NCI-H748 (cell line): ENCODE results near the gene RPL37A.

Experiments used
- DNase-seq: peaks from one replicate; lab custom pipeline; 2025; ENCODE audit not compliant: unreplicated experiment; lab: John Stamatoyannopoulos, UW

The RPL37A gene

DNA sequence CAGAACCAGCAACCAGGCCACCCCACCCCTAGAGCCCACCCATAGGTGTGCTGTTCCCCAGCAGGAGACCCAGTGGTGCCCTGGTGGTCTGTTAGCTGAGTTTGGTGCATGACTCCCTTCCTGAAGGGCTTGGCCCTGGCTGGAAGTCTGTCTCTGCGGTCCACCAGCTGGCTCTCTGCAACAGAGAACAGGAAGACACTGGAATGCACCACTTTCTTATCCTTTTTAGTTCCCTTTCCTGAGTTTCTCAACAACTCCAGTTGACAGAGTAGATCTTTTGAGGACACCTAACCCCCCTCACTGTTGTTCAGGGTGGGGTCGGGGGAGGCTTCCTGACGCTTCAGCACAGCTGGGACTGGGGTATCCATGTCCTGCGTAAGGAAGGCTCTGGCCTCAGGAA lies 11.9 kb upstream of the RPL37A start:
- DNase-seq, result no peak

DNA sequence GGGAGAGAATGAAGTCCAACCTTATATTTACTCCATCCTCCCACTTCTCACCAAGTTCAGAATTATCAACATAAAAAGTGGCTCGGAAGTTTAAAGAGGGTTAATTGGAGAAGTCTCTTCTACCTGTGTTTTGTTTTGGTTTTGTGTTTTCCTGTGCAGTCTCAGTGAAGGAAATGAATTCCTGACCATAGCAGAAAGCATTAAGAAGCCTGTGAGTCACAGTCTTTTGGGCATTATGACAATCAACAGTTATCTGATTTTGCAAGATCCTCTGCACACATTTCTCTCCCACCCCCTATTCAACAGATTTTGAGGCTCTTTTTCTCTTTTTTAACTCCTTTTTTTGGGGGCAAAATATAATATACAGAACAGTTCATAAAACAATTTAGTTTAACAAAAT lies 8.6 kb upstream of the RPL37A start:
- no peak for DNase-seq

- no peak for DNase-seq
These were observed 6.6 kb upstream of the RPL37A start for GRCh38 chr2:216491793-216492596.

- DNase-seq, result no peak
These were observed 5.9 kb upstream of the RPL37A start for GRCh38 chr2:216492597-216493333.

DNA sequence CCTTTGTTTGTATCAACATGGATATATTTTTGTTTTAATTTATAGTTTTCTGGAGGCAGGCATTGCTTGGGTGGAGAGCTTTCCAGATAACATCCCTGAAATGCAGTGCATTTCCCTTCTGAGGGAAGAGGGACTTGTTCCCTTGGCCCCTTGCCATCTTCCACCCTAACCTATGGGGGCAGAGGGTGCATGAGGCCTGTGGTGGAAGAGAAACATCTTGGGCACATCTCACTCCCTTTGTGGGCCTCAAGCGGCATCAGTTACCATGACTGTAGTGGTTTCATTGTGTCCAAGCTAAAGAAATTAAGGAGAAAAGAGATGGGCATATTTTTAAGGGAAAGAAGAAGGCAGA lies 5.3 kb upstream of the RPL37A start:
- DNase-seq, result no peak

DNA sequence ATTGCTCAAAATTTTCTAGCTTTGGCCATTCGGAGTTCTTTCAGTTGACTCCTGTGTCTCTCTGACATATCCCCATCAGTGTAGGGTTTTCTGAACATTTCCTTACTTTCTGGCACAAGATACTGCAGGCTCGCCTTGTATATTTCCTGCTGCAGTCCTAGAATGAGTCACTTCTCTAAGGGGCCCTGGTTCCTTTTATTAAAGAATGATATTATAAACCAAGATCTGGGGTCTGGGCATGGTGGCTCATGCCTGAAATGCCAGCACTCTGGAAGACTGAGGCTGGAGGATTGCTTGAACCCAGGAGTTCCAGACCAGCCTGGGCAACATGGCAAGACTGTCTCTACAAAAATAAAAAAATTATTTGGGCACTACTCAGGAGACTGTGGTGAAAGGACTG lies 3.0 kb upstream of the RPL37A start:
- no peak for DNase-seq

DNA sequence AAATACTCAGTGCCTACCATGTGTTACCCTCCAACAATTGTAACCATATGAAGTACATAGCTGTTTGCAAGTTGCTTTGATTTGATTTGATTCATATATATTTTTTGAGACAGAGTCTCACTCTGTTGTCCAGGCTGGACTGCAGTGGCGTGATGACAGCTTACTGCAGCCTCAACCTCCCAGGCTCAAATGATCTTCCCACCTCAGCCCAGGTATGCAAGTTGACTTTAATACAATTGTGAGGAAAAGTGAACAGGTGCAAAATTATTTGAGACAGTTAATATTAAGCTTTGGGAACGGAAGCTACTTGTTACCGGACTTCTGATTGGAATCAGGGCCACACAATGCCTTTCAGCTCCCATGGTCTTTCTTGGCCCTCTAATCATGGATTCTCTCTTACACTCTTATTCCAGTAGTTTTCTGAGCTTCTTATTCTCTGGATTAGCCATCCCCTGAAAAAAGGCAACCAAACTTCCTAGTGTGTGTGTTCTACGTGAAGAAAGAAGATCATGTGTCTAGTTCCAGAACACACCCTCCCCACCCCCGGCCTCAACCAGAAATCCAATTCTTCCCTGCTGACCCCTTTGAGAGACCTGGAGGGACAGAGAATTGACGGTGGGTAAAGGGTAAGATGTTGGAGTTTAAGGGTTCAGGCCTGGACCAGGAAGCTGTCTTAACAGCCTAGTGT lies 1.1 kb upstream of the RPL37A start:
- DNase-seq, result no peak

GRCh38 chr2:216498070-216498378 lies 620 bp upstream of the RPL37A start:
- DNase-seq, result no peak

GRCh38 chr2:216499641-216500218 lies 1.1 kb downstream of the RPL37A start:
- DNase-seq, result no peak

DNA sequence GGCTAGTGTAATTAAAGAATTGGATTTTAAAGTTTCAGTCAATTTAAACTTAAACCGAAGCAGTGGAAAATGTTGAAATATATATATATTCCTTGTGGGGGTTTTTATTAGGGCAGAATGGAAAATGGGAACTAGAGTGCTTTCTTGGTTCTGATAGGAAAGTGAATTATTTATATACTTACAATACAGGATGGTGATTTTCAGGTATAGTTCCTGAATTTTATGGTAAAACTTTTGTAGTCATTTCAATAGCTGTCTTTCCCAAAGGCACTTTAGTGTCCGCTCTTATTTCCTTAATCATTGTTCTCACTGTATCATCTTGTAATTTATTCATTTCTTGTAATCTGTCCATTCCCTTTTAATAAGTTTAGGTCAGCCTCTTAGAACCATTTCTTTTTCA lies 1.9 kb downstream of the RPL37A start:
- DNase-seq, result no peak

DNA sequence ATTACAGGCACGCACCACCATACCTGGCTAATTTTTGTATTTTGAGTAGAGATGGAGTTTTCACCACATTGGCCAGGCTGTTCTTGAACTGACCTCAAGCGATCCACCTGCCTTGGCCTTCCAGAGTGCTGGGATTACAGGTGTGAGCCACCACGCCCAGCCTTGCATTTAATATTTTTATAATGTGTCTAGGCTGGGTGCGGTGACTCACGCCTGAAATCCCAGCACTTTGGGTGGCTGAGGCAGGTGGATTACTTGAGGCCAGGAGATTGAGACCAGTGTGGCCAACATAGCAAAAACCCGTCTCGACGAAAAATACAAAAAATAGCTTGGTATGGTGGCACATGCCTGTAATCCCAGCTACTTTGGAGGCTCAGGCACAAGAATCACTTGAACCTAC lies 3.2 kb downstream of the RPL37A start:
- DNase-seq, result no peak

- DNase-seq, result no peak
These were observed 3.9 kb downstream of the RPL37A start for GRCh38 chr2:216502381-216503158.

DNA sequence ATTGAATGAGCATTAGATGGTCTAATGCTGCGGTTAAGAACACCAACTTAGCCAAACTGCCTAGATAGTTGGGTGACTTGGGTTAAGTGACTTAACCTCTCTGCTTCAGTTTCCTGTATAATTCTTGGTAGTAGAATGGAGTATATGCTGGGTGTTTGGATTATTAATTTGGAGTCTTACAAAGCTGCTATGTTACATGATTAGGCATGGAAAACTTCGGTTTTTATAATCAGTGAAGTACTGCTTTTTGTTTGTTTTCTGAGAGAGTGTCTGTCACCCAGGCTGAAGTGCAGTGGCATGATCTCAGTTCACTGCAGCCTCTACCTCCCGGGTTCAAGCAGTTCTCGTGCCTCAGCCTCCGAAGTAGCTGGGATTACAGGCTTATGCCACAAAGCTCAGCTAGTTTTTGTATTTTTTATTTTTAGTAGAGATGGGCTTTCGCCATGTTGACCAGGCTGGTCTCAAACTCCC lies 4.5 kb downstream of the RPL37A start:
- no peak for DNase-seq

DNA sequence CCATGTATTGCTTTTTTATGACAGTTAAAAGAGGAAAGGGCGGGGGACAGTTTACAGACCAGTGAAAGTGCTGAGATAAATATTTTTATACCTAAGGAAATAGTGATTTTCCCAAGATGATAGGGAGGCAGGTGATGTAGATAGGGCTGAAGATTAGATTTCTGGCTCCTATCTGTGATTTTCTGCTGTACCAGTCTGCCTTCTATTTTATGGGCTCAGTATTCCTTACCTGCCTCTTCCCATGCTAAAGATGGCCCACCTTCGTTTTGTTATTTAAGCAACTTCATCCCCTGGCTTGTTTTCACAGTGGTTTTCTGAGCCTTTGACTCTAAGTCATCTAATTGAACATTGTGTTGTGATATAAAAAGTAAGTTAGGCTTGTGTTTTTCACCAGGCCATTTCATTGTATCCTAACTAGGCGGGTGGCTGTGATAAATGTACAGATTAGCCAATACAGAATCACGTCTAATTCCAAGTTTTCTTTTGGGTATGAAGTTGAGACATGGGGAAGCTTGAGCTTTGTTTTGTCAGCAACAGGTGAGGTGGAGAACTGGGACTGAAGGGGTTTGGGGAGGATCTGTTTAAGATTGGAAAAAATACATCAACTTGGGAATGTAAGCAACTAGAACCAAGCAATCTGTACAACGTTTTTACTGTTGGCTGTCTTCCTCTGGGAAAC lies 5.2 kb downstream of the RPL37A start:
- no peak for DNase-seq

GRCh38 chr2:216504376-216504762 lies 5.7 kb downstream of the RPL37A start:
- no peak for DNase-seq

DNA sequence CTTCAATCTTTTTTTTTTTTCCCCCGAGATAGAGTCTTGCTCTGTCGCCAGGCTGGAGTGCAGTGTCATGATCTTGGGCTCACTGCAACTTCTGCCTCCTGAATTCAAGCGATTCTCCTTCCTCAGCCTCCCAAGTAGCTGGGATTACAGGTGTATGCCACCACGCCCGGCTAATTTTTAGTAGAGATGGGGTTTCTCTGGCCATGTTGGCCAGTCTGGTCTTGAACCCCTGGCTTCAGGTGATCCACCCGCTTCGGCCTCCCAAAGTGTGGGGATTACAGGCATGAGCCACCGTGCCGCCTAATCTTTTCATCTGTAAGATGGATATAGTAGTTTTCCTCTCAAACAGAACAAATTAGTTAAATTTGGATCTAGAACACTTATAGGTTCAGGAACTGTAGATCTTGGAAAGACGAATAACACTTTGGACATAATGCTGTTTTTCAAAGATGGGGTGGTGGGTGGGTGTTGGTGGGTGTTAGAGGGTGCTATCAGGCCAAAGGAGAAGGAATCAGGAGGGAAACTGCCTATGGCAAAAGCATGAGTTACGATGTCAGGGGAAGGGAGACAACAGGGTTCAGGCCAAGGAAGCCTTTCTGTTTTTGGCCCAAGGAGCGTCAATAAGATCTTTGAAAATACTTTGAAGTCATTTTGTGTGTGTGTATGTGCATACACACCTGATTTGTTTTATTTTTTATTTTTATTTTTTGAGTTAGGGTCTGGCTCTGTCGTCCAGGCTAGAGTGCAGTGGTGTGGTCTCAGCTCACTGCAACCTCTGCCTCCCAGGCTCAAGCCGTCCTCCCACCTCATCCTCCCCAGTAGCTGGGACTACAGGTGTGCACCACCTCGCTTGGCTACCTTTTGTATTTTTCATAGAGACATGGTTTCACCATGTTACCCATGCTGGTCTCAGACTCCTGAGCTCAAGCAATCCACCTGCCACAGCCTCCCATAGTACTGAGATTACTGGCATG lies 6.8 kb downstream of the RPL37A start:
- no peak for DNase-seq

- no peak for DNase-seq
These were observed 8.8 kb downstream of the RPL37A start for GRCh38 chr2:216507220-216508160.

- no peak for DNase-seq
These were observed 9.6 kb downstream of the RPL37A start for GRCh38 chr2:216508229-216508628.
